Heart right ventricle (tissue), 16 donors: ENCODE measurements around the gene PLEKHG3. TPM values are rescaled to one million over a fixed set of nuclear protein-coding genes. Genes with fewer than 3 reads are reported as not detected.

Source experiments
- ATAC-seq, 8 donors: fragments of 200-7000 bp; cut with Tn5 transposase; one replicate each; pipeline ENCODE4 v1.9.1; 2020; ENCODE audit warnings: mild to moderate bottlenecking in 8 of 8, moderate library complexity in 8 of 8, moderate number of reproducible peaks in 1 of 8
- DNase-seq, 2 donors: peaks; one replicate each; pipeline ENCODE4 v3.0.0-alpha.2; 2020
- H3K27ac ChIP-seq, 10 donors: fragments of 200-600 bp; sonication (generic) in 2 of 10; one replicate each; pipeline versions ENCODE4 v1.5.0 to v1.8.0; 2020 to 2022; ENCODE audit warnings: mild to moderate bottlenecking in 3 of 10
- H3K27me3 ChIP-seq, 7 donors: fragments of 200-600 bp; one replicate each; pipeline ENCODE4 v1.8.0; 2021 to 2022; ENCODE audit warnings: mild to moderate bottlenecking in 2 of 7
- H3K36me3 ChIP-seq, 9 donors: fragments of 200-600 bp; sonication (generic) in 1 of 9; one replicate each; pipeline versions ENCODE4 v1.5.0 to v1.8.0; 2020 to 2022; ENCODE audit warnings: mild to moderate bottlenecking in 2 of 9
- H3K4me1 ChIP-seq, 9 donors: fragments of 200-600 bp; sonication (generic) in 1 of 9; one replicate each; pipeline versions ENCODE4 v1.5.0 to v1.8.0; 2020 to 2022; ENCODE audit warnings: mild to moderate bottlenecking in 4 of 9
- H3K4me3 ChIP-seq, 10 donors: fragments of 200-600 bp; sonication (generic) in 2 of 10; one replicate each; pipeline versions ENCODE4 v1.5.0 to v1.8.0; 2020 to 2022; ENCODE audit warnings: mild to moderate bottlenecking in 7 of 10, moderate library complexity in 2 of 10
- H3K9me3 ChIP-seq, 11 donors: fragments of 200-600 bp in 10 of 11; sonication (generic) in 2 of 11; one replicate each; pipeline versions ENCODE4 v1.5.0 to v1.8.0; 2013 to 2022; ENCODE audit warnings: mild to moderate bottlenecking in 2 of 11, control low read depth in 1 of 11, moderate library complexity in 1 of 11
- CTCF ChIP-seq, 9 donors: fragments of 200-600 bp; sonication (generic) in 2 of 9; IDR thresholded peaks; one replicate each; pipeline versions ENCODE4 v1.5.0 to v1.8.0; 2021 to 2022; ENCODE audit warnings: antibody characterized with exemption in 9 of 9, mild to moderate bottlenecking in 5 of 9, moderate library complexity in 1 of 9
- WGBS, 2 donors: extraction: QIAGEN DNeasy Blood & Tissue Kit; methylation state at CpG; one replicate each; pipeline ENCODE4 v1.1.7; 2013; ENCODE audit warnings: inconsistent platforms in 1 of 2; 5-methylcytosine and 5-hydroxymethylcytosine counted together
- intact Hi-C, 10 donors: fragments of 100-400 bp; cut with DNase I; formaldehyde crosslinking; loops; one replicate each; pipeline versions ENCODE4 v1.11.1 to v1.14.2; 2022
- polyA plus RNA-seq, 2 donors: library from polyadenylated mRNA; stranded (reverse); fragments of 200-250 nt; gene quantifications; one replicate each; pipeline ENCODE4 v1.2.3, GENCODE V29; 2013
- total RNA-seq, 10 donors: library from RNA; stranded (reverse); fragmentation: NEBNext Ultra II Directional in 3 of 10; extraction: Animal tissue kit (Norgen Biotek cat#: 25700) in 3 of 10; gene quantifications; one replicate each; pipeline versions ENCODE4 v1.2.1 to v1.2.4, GENCODE V29; 2021 to 2023
- donor health status: Arrhythmogenic right ventricular cardiomyopathy.
- donor health status: ischemic (EF 13 %, LVEDD 7.1; RV severe dilation, severe dysfunction).
- donor health status: healthy with polysubstance abuse.
- donor health status: DM: no; HTN: yes; CAD: no.
- donor health status: DM: no; HTN: no; CAD: no.
- donor health status: ischemic (EF 25% LVEDD 6.9; RV normal size, moderate dysfunction).
- donor health status: ischemic (EF 25% LVEDD 5.7; RV mildly dilated, moderate dysfunction).
- donor health status: healthy.
- donor health status: DM: yes; HTN: yes; CAD: no.
- donor health status: Ischemic cardiomyopathy.
- donor health status: ischemic (EF 35%, LVEDD 5.7; RV mildly dilated, moderate dysfunction).
- donor health status: nonischemic (EF 11% LVEDD 7.7; RV severe dilation, severe dysfunction).
- donor health status: DM: yes; HTN: yes; CAD: no.
- donor health status: PGD.
- donor health status: ischemic (EF 29% LVEDD 5.4; RV normal size, mild dysfunction).
- donor health status: nonischemic (EF 23%, LVEDD 6.1; RV moderate dilation, normal function).

The PLEKHG3 gene
- total and polyA plus RNA-seq, 12 donors, result 5.0 to 25.5 (median 15.4) TPM

GRCh38 chr14:64737391-64738280 lies 33.4 kb downstream of the PLEKHG3 start:
- ATAC-seq (no peak), DNase-seq (no peak)
- no peak overlapping the region for H3K4me3 ChIP-seq
- intact Hi-C loops, result no loop called here
- TF ChIP-seq CTCF (IDR thresholded peaks at IDR 0.05), result no peak
- peaks cover 0 to 7% (median 0%) of the 10 kb centered on the region in 9 donors for H3K4me1 ChIP-seq
- no peaks in the 10 kb centered on the region for H3K9me3 ChIP-seq
- H3K27ac ChIP-seq, result peak overlapping the region in 1 of 10 donors; percentile 4
- H3K27me3 ChIP-seq, result no peaks in the 10 kb centered on the region
- WGBS, 2 donors, result 92 to 94% methylated on average over 17 of the region's 17 CpGs
- peaks cover 0 to 89% (median 22%) of the 10 kb centered on the region in 9 donors for H3K36me3 ChIP-seq

- Histone ChIP-seq H3K27ac (no peak overlapping the region), H3K4me1 (peaks cover 0 to 7% (median 0%) of the 10 kb centered on the region in 9 donors), H3K4me3 (no peak overlapping the region), H3K27me3 (no peaks in the 10 kb centered on the region), H3K9me3 (no peaks in the 10 kb centered on the region), H3K36me3 (peaks cover 0 to 89% (median 21%) of the 10 kb centered on the region in 9 donors)
- DNase-seq (no peak), ATAC-seq (no peak)
- WGBS, 2 donors, result 89 to 92% methylated on average over 9 of the region's 9 CpGs
- no peak for TF ChIP-seq CTCF (IDR thresholded peaks at IDR 0.05)
- intact Hi-C loops, result no loop called here
Measured at GRCh38 chr14:64738281-64738804, 34.1 kb downstream of the PLEKHG3 start.

GRCh38 chr14:64741200-64741599 lies 37.0 kb downstream of the PLEKHG3 start:
- ATAC-seq (no peak), DNase-seq (no peak)
- intact Hi-C loops, result no loop called here
- Histone ChIP-seq H3K36me3 (peaks cover 0 to 90% (median 29%) of the 10 kb centered on the region in 9 donors), H3K9me3 (no peaks in the 10 kb centered on the region), H3K4me1 (peaks cover 0 to 14% (median 10%) of the 10 kb centered on the region in 9 donors), H3K27me3 (no peaks in the 10 kb centered on the region), H3K4me3 (no peak overlapping the region), H3K27ac (no peak overlapping the region)
- WGBS, 2 donors, result 96 to 97% methylated on average over 15 of the region's 15 CpGs
- TF ChIP-seq CTCF (IDR thresholded peaks at IDR 0.05), result no peak

- H3K4me1 ChIP-seq, result peaks cover 7 to 21% (median 18%) of the 10 kb centered on the region in 9 donors
- H3K27ac ChIP-seq, result no peak overlapping the region
- TF ChIP-seq CTCF (IDR thresholded peaks at IDR 0.05), result no peak
- peaks cover 0 to 83% (median 25%) of the 10 kb centered on the region in 9 donors for H3K36me3 ChIP-seq
- ATAC-seq (no peak), DNase-seq (no peak)
- WGBS, 2 donors, result 94 to 97% methylated on average over 15 of the region's 15 CpGs
- intact Hi-C loops, result no loop called here
- H3K27me3 ChIP-seq, result no peaks in the 10 kb centered on the region
- no peaks in the 10 kb centered on the region for H3K9me3 ChIP-seq
- H3K4me3 ChIP-seq, result no peak overlapping the region
Measured at GRCh38 chr14:64741961-64742360, 37.7 kb downstream of the PLEKHG3 start.
